Endodermal cell (in vitro differentiated cells): ENCODE measurements around the gene ZNF335. TPM values are rescaled to one million over a fixed set of nuclear protein-coding genes. Genes with fewer than 3 reads are reported as not detected.

Experiments used
- DNase-seq: peaks from one replicate; pipeline ENCODE4 v3.0.0-alpha.2; 2017
- H3K27ac ChIP-seq: 2 replicates; pipeline ENCODE4 v1.5.1; 2013; ENCODE audit warnings: mild to moderate bottlenecking, low read depth, low read length, moderate library complexity
- H3K27me3 ChIP-seq: 2 replicates; pipeline ENCODE4 v1.6.1; 2013; ENCODE audit warnings: mild to moderate bottlenecking, low read length, moderate library complexity; ENCODE audit not compliant: insufficient read depth, control insufficient read depth, poor library complexity, severe bottlenecking
- H3K36me3 ChIP-seq: 2 replicates; pipeline ENCODE4 v1.7.0; 2013; ENCODE audit warnings: mild to moderate bottlenecking, low read length, moderate library complexity; ENCODE audit not compliant: control insufficient read depth, insufficient read depth
- H3K4me1 ChIP-seq: one replicate; pipeline ENCODE4 v1.7.0; 2013; ENCODE audit warnings: low read length; ENCODE audit not compliant: control insufficient read depth, insufficient read depth
- H3K4me3 ChIP-seq: 2 replicates; pipeline ENCODE4 v1.5.1; 2013; ENCODE audit warnings: mild to moderate bottlenecking, low read length, moderate library complexity
- H3K9ac ChIP-seq: 2 replicates; pipeline ENCODE4 v1.6.1; 2013; ENCODE audit warnings: mild to moderate bottlenecking, low read length, moderate library complexity; ENCODE audit not compliant: poor library complexity, severe bottlenecking; ENCODE audit errors: extremely low read depth
- H3K9me3 ChIP-seq: 2 replicates; pipeline ENCODE4 v1.6.1; 2013; ENCODE audit warnings: mild to moderate bottlenecking, low read length, moderate library complexity; ENCODE audit not compliant: control insufficient read depth
- H3K27ac Mint-ChIP-seq: 2 replicates; pipeline ENCODE4 v1.8.0; 2020; ENCODE audit warnings: mixed read lengths
- H3K27me3 Mint-ChIP-seq: 2 replicates; pipeline ENCODE4 v1.8.0; 2021; ENCODE audit warnings: mild to moderate bottlenecking, mixed read lengths; ENCODE audit not compliant: insufficient read depth
- H3K36me3 Mint-ChIP-seq: 2 replicates; pipeline ENCODE4 v1.8.0; 2020; ENCODE audit warnings: low read depth, mixed read lengths
- H3K4me1 Mint-ChIP-seq: 2 replicates; pipeline ENCODE4 v1.8.0; 2020; ENCODE audit warnings: mixed read lengths
- H3K4me3 Mint-ChIP-seq: 2 replicates; pipeline ENCODE4 v1.8.0; 2020; ENCODE audit warnings: mild to moderate bottlenecking, moderate library complexity, mixed read lengths
- H3K9me3 Mint-ChIP-seq: 2 replicates; pipeline ENCODE4 v1.8.0; 2020; ENCODE audit warnings: mild to moderate bottlenecking, mixed read lengths
- WGBS, 2 experiments: methylation state at CpG; one replicate each; pipeline versions ENCODE4 v1.1.5 to v1.1.7; 2013; ENCODE audit warnings: missing lambda C conversion rate in 2 of 2, mixed read lengths in 1 of 2; ENCODE audit not compliant: insufficient coverage in 1 of 2, insufficient read length in 1 of 2; 5-methylcytosine and 5-hydroxymethylcytosine counted together
- total RNA-seq, 2 donors: library from RNA; stranded (reverse); fragmentation: NEBNext Ultra II Directional in 1 of 2; extraction: Animal tissue kit (Norgen Biotek cat#: 25700) in 1 of 2; gene quantifications; 2 replicates in 1 of 2; 3 replicates in 1 of 2; pipeline ENCODE4 v1.2.1, GENCODE V29; 2021
- TF ChIP-seq, protein P1 (sequence below): fragments of 200-600 bp; sonication (generic); conservative IDR thresholded peaks from 2 replicates; pipeline ENCODE4 v1.5.0; 2021; ENCODE audit warnings: antibody characterized with exemption, mild to moderate bottlenecking

The ZNF335 gene
- total RNA-seq, 2 donors from 2014 or later = 18.3 to 21.0 TPM

DNA sequence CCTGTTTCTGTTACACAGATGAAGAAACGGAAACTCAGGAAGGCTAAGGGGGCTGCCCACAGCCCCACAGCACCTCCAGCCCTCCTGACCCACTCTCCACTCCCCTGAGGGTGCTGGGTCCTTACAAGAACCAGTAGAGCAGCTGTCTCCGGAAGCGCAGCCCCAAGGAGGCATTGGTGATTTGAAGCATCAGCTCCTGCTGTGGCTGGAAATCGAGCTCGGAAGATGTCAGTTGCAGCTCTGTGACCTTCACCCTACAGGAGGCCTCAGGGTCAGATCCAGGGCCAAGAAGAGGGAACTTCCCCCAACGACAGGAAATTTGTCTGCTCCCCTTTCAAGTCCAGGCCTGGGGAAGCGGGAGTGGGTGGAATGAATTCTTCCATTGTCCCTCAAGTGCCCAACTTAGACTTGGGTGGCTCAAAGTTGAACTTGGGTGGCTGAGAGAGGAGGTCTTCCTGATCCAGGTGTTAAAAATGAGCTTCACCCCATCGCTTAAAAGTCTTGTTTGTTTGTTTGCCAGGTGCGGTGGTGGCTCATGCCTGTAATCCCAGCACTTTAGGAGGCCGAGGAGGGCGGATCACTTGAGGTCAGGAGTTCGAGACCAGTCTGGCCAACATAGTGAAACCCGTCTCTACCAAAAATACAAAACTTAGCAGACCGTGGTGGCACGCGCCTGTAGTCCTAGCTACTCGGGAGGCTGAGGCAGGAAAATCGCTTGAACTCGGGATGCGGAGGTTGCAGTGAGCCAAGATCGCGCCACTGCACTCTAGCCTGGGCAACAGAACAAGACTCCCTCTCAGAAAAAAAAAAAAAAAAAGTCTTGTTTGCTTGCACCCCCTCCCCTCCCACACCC lies 62.0 kb downstream of the ZNF335 start:
- Histone ChIP-seq H3K27ac (no peak overlapping the region), H3K9me3 (no peaks in the 10 kb centered on the region), H3K36me3 (peaks cover 42% of the 10 kb centered on the region), H3K4me1 (peaks cover 4% of the 10 kb centered on the region), H3K4me3 (peak overlapping the region; percentile 69), H3K9ac (no peak overlapping the region), H3K27me3 (no peaks in the 10 kb centered on the region)
- TF ChIP-seq, protein P1, sequence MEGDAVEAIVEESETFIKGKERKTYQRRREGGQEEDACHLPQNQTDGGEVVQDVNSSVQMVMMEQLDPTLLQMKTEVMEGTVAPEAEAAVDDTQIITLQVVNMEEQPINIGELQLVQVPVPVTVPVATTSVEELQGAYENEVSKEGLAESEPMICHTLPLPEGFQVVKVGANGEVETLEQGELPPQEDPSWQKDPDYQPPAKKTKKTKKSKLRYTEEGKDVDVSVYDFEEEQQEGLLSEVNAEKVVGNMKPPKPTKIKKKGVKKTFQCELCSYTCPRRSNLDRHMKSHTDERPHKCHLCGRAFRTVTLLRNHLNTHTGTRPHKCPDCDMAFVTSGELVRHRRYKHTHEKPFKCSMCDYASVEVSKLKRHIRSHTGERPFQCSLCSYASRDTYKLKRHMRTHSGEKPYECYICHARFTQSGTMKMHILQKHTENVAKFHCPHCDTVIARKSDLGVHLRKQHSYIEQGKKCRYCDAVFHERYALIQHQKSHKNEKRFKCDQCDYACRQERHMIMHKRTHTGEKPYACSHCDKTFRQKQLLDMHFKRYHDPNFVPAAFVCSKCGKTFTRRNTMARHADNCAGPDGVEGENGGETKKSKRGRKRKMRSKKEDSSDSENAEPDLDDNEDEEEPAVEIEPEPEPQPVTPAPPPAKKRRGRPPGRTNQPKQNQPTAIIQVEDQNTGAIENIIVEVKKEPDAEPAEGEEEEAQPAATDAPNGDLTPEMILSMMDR = no peak
- Mint-ChIP-seq H3K4me1 (peaks cover 12% of the 10 kb centered on the region), H3K36me3 (peaks cover 32% of the 10 kb centered on the region), H3K4me3 (peak overlapping the region; percentile 71), H3K9me3 (no peaks in the 10 kb centered on the region), H3K27me3 (peaks cover 14% of the 10 kb centered on the region), H3K27ac (no peak overlapping the region)
- WGBS, 2 experiments = 89 to 93% methylated on average over 16 to 21 of the region's 22 CpGs
- no peak for DNase-seq

DNA sequence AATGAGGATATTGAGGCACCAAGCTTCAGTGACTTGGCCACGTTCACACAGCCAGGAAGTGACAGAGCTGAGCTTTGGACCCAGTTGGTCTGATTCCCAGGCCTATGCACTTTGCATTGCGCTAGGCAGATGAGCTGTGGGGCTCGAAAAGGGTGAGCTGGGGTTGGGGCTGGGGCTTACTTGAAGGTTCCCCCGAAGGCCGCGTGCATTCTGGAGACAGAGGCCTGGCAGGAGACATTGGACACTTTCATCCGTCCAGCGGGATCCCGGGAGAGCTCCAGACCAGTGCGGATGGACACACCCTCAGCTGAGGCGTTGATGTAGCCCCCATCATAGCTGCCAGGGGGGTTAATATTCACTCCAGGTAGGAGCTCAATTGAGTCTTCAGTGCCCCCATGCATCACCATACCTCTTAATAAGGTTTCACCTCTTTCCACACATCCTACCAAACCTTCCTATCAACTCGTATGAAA lies 62.6 kb downstream of the ZNF335 start:
- Histone ChIP-seq H3K9me3 (no peaks in the 10 kb centered on the region), H3K36me3 (peaks cover 47% of the 10 kb centered on the region), H3K9ac (no peak overlapping the region), H3K4me3 (no peak overlapping the region), H3K4me1 (peaks cover 4% of the 10 kb centered on the region), H3K27ac (no peak overlapping the region), H3K27me3 (no peaks in the 10 kb centered on the region)
- no peak overlapping the region for H3K4me3 Mint-ChIP-seq
- TF ChIP-seq, protein P1 = no peak
- H3K36me3 Mint-ChIP-seq = peaks cover 38% of the 10 kb centered on the region
- no peak overlapping the region for H3K27ac Mint-ChIP-seq
- H3K4me1 Mint-ChIP-seq = peaks cover 8% of the 10 kb centered on the region
- H3K27me3 Mint-ChIP-seq = peaks cover 14% of the 10 kb centered on the region
- 94 to 97% methylated on average over 10 to 12 of the region's 12 CpGs for WGBS, 2 experiments
- no peak for DNase-seq
- no peaks in the 10 kb centered on the region for H3K9me3 Mint-ChIP-seq

DNA sequence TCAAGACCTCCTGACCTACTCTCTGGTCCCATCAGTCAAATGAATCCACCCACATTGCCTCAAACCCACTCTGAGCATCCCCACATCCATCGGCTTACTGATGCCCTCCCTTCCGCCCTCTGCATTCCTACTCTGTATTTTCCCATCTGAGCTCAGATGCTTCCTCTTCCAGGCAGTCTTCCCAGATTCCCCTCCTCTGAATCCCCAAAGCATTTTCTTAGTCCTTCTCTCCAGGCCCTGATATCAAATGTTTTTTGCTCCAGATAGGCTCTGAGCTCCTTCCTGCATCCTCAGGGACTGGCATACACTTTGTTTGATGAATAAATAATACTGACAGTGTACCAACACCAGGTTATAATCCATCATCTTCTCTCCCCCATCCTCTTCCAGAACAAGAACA lies 63.9 kb downstream of the ZNF335 start:
- Mint-ChIP-seq H3K27me3 (peaks cover 10% of the 10 kb centered on the region), H3K4me1 (peaks cover 5% of the 10 kb centered on the region), H3K9me3 (no peaks in the 10 kb centered on the region), H3K27ac (no peak overlapping the region), H3K4me3 (no peak overlapping the region), H3K36me3 (peaks cover 50% of the 10 kb centered on the region)
- H3K27me3 ChIP-seq = no peaks in the 10 kb centered on the region
- no peak overlapping the region for H3K4me3 ChIP-seq
- DNase-seq = no peak
- TF ChIP-seq, protein P1 = no peak
- no peaks in the 10 kb centered on the region for H3K9me3 ChIP-seq
- peaks cover 4% of the 10 kb centered on the region for H3K4me1 ChIP-seq
- no peak overlapping the region for H3K27ac ChIP-seq
- 91 to 100% methylated on average over 2 of the region's 2 CpGs for WGBS, 2 experiments
- peaks cover 60% of the 10 kb centered on the region for H3K36me3 ChIP-seq
- no peak overlapping the region for H3K9ac ChIP-seq
